Panc1 (cell line): Measurements from ENCODE around the gene SPRR2E.

ENCODE experiments used
- POLR2AphosphoS5 ChIP-seq: IDR thresholded peaks from 2 replicates; pipeline ENCODE4 v1.6.1; 2012; ENCODE audit warnings: mild to moderate bottlenecking, low read depth, low read length, moderate library complexity
- TF ChIP-seq, protein P1 (sequence below): fragments of 450-650 bp; IDR thresholded peaks from 2 replicates; pipeline ENCODE4 v1.5.1; 2017; ENCODE audit warnings: mild to moderate bottlenecking
- TF ChIP-seq, protein P2 (sequence below), 2 experiments: IDR thresholded peaks; 2 replicates each; pipeline ENCODE4 v1.6.1; 2011 to 2012; ENCODE audit warnings: low read depth in 2 of 2, control low read depth in 1 of 2, low read length in 1 of 2, mild to moderate bottlenecking in 1 of 2, moderate library complexity in 1 of 2; ENCODE audit not compliant: insufficient read depth in 1 of 2

DNA sequence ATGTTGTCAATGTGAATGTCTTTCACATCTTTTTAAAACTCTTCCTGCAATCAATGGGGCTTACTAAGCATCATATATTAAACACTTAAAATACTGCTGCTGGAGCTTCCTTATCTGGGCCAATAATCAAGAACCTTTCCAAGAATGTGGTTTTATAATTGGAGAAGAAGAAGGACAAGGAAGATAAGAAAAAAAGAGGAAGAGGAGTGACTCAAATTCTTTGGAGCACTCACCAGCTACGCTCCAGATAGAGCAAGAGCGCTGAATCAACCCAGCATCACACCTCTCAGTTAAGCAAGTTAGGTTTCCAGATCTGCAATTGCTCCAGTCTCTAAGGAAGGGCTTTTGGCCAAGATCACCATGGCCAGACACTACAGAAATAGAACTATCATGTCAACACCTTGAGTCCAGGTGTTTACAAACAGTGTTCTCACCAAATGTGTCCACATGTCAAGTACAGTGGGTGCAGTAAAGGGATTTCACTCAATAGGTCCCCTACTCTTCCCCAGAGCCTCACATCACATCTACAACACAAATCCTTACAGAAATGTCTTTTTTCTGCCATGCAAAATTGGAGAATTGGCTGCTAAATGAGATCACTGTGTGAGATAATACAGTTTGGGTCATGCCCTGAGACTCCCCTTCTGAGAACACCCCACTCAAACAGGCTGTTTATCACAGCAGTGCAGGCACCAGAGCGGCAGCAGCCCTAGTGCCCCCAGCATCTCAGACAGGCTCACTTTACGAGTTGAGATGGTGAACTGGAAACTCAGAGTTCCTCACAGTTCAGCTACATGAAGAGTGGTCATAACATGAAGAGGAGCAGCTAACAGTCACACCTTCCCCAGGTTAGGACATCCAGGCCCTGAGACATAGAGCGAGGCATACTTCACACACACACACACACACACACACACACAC is 21.3 kb downstream of the SPRR2E start:
- TF ChIP-seq, protein P1, sequence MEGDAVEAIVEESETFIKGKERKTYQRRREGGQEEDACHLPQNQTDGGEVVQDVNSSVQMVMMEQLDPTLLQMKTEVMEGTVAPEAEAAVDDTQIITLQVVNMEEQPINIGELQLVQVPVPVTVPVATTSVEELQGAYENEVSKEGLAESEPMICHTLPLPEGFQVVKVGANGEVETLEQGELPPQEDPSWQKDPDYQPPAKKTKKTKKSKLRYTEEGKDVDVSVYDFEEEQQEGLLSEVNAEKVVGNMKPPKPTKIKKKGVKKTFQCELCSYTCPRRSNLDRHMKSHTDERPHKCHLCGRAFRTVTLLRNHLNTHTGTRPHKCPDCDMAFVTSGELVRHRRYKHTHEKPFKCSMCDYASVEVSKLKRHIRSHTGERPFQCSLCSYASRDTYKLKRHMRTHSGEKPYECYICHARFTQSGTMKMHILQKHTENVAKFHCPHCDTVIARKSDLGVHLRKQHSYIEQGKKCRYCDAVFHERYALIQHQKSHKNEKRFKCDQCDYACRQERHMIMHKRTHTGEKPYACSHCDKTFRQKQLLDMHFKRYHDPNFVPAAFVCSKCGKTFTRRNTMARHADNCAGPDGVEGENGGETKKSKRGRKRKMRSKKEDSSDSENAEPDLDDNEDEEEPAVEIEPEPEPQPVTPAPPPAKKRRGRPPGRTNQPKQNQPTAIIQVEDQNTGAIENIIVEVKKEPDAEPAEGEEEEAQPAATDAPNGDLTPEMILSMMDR, result no peak
- TF ChIP-seq, protein P2, sequence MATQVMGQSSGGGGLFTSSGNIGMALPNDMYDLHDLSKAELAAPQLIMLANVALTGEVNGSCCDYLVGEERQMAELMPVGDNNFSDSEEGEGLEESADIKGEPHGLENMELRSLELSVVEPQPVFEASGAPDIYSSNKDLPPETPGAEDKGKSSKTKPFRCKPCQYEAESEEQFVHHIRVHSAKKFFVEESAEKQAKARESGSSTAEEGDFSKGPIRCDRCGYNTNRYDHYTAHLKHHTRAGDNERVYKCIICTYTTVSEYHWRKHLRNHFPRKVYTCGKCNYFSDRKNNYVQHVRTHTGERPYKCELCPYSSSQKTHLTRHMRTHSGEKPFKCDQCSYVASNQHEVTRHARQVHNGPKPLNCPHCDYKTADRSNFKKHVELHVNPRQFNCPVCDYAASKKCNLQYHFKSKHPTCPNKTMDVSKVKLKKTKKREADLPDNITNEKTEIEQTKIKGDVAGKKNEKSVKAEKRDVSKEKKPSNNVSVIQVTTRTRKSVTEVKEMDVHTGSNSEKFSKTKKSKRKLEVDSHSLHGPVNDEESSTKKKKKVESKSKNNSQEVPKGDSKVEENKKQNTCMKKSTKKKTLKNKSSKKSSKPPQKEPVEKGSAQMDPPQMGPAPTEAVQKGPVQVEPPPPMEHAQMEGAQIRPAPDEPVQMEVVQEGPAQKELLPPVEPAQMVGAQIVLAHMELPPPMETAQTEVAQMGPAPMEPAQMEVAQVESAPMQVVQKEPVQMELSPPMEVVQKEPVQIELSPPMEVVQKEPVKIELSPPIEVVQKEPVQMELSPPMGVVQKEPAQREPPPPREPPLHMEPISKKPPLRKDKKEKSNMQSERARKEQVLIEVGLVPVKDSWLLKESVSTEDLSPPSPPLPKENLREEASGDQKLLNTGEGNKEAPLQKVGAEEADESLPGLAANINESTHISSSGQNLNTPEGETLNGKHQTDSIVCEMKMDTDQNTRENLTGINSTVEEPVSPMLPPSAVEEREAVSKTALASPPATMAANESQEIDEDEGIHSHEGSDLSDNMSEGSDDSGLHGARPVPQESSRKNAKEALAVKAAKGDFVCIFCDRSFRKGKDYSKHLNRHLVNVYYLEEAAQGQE (IDR thresholded peaks at IDR 0.05; ENCODE audit: insufficient read depth in 1 of 2, low read depth in 2 of 2, low read length in 1 of 2), result no peak
- no peak for TF ChIP-seq POLR2AphosphoS5
